Pancreas (tissue), 10 donors: ENCODE data around the gene FADS6. TPM values are rescaled to one million over a fixed set of nuclear protein-coding genes. Genes with fewer than 3 reads are reported as not detected.

Experiments used
- ATAC-seq, 4 donors: fragments of 200-7000 bp; cut with Tn5 transposase; one replicate each; pipeline versions ENCODE4 v1.8.0 to v1.9.1; 2020; ENCODE audit warnings: mild to moderate bottlenecking in 4 of 4, moderate library complexity in 4 of 4
- DNase-seq, 6 donors: peaks; one replicate each; pipeline ENCODE4 v3.0.0-alpha.2; 2020
- FAIRE-seq: peaks from 2 replicates; lab custom pipeline; 2012; peaks lifted over from hg19 to GRCh38; lab: Jason Lieb, UNC
- H3K27ac ChIP-seq, 4 donors: fragments of 200-600 bp; sonication (generic); 1 replicate in 3 of 4; 2 replicates in 1 of 4; pipeline versions ENCODE4 v1.5.0 to v1.8.0; 2020
- H3K27me3 ChIP-seq, 4 donors: fragments of 200-600 bp; one replicate each; pipeline ENCODE4 v1.8.0; 2021
- H3K36me3 ChIP-seq, 3 donors: fragments of 200-600 bp; sonication (generic) in 1 of 3; one replicate each; pipeline versions ENCODE4 v1.5.0 to v1.8.0; 2020 to 2021
- H3K4me1 ChIP-seq, 3 donors: fragments of 200-600 bp; one replicate each; pipeline ENCODE4 v1.8.0; 2021
- H3K4me3 ChIP-seq, 4 donors: fragments of 200-600 bp; sonication (generic) in 2 of 4; one replicate each; pipeline versions ENCODE4 v1.5.0 to v1.8.0; 2020 to 2021
- H3K9me3 ChIP-seq, 4 donors: fragments of 200-600 bp; one replicate each; pipeline ENCODE4 v1.8.0; 2021
- CTCF ChIP-seq, 4 donors: fragments of 200-600 bp; sonication (generic) in 3 of 4; IDR thresholded peaks; one replicate each; pipeline versions ENCODE4 v1.5.0 to v1.8.0; 2021; ENCODE audit warnings: antibody characterized with exemption in 4 of 4
- WGBS, 2 donors: extraction: QIAGEN DNeasy Blood & Tissue Kit; methylation state at CpG; one replicate each; pipeline ENCODE4 v1.1.7; 2013; 5-methylcytosine and 5-hydroxymethylcytosine counted together
- intact Hi-C, 3 donors: fragments of 100-400 bp; cut with DNase I; formaldehyde crosslinking; loops; one replicate each; pipeline versions ENCODE4 v1.11.1 to v1.14.2; 2022
- polyA plus RNA-seq, 2 donors: library from polyadenylated mRNA; stranded (reverse); fragments of 200-250 nt; gene quantifications; one replicate each; pipeline ENCODE4 v1.2.3, GENCODE V29; 2013
- total RNA-seq, 6 donors: library from RNA; stranded (reverse); fragmentation: NEBNext Ultra II Directional in 4 of 6; extraction: Animal tissue kit (Norgen Biotek cat#: 25700) in 4 of 6; gene quantifications; one replicate each; pipeline versions ENCODE4 v1.2.1 to v1.2.4, GENCODE V29; 2021 to 2023
- donor health status: healthy with polysubstance abuse.
- donor health status: DM: no; HTN: no; CAD: no; lungs with moderate emphysema.
- donor health status: DM: no; HTN: no; CAD: no.
- donor health status: control.
- donor health status: control.
- donor health status: Bipolar disorder and iron deficiency.
- donor health status: DM: yes; HTN: yes; CAD: no.
- donor health status: DM: no; HTN: no; CAD: no.
- donor health status: DM: no; HTN: no; CAD: no.
- donor health status: DM: yes; HTN: yes; CAD: no.

FADS6 gene
- total and polyA plus RNA-seq, 8 donors = 0.07 to 0.16 TPM; not detected in 6

- DNase-seq = peak in 1 of 6 donors; percentile 64
Measured at GRCh38 chr17:74921026-74921681, 27.7 kb upstream of the FADS6 start.

GRCh38 chr17:74920642-74921025 is 27.2 kb upstream of the FADS6 start:
- WGBS, 2 donors = 49 to 50% methylated on average over 6 of the region's 6 CpGs
- no peak for TF ChIP-seq CTCF (IDR thresholded peaks at IDR 0.05)
- ATAC-seq = peak in 1 of 4 donors; percentile 9
- Histone ChIP-seq H3K27ac (no peak overlapping the region), H3K36me3 (no peaks in the 10 kb centered on the region), H3K4me3 (no peak overlapping the region), H3K9me3 (no peaks in the 10 kb centered on the region), H3K4me1 (peaks cover 5 to 12% (median 8%) of the 10 kb centered on the region in 3 donors), H3K27me3 (peaks cover 0 to 8% (median 4%) of the 10 kb centered on the region in 4 donors)
- intact Hi-C loops = no loop called here
- DNase-seq = no peak
- FAIRE-seq = no peak

More at GRCh38 chr17:74921026-74921681, 27.7 kb upstream of the FADS6 start:
- Histone ChIP-seq H3K36me3 (no peaks in the 10 kb centered on the region), H3K9me3 (no peaks in the 10 kb centered on the region), H3K4me3 (no peak overlapping the region), H3K4me1 (peaks cover 5 to 12% (median 8%) of the 10 kb centered on the region in 3 donors), H3K27me3 (peaks cover 0 to 8% (median 4%) of the 10 kb centered on the region in 4 donors), H3K27ac (no peak overlapping the region)
- 52% methylated on average over 15 to 19 of the region's 19 CpGs for WGBS, 2 donors
- ATAC-seq = no peak
- FAIRE-seq = no peak
- intact Hi-C loops = no loop called here
- no peak for TF ChIP-seq CTCF (IDR thresholded peaks at IDR 0.05)

- no peak for TF ChIP-seq CTCF (IDR thresholded peaks at IDR 0.05)
- no peak overlapping the region for H3K27ac ChIP-seq
- DNase-seq (no peak), FAIRE-seq (no peak), ATAC-seq (no peak)
- H3K9me3 ChIP-seq = no peaks in the 10 kb centered on the region
- H3K36me3 ChIP-seq = no peaks in the 10 kb centered on the region
- peaks cover 5 to 12% (median 8%) of the 10 kb centered on the region in 3 donors for H3K4me1 ChIP-seq
- no peak overlapping the region for H3K4me3 ChIP-seq
- 82 to 85% methylated on average over 27 of the region's 27 CpGs for WGBS, 2 donors
- intact Hi-C loops = no loop called here
- peaks cover 0 to 8% (median 4%) of the 10 kb centered on the region in 4 donors for H3K27me3 ChIP-seq
Measured at GRCh38 chr17:74920306-74920620, 26.8 kb upstream of the FADS6 start.

GRCh38 chr17:74919440-74920305 is 26.2 kb upstream of the FADS6 start:
- Histone ChIP-seq H3K27ac (no peak overlapping the region), H3K36me3 (no peaks in the 10 kb centered on the region), H3K4me1 (peaks cover 5 to 12% (median 8%) of the 10 kb centered on the region in 3 donors), H3K9me3 (no peaks in the 10 kb centered on the region), H3K4me3 (no peak overlapping the region), H3K27me3 (peaks cover 0 to 8% (median 4%) of the 10 kb centered on the region in 4 donors)
- no peak for TF ChIP-seq CTCF (IDR thresholded peaks at IDR 0.05)
- ATAC-seq (peak in 1 of 4 donors; percentile 49), FAIRE-seq (no peak), DNase-seq (peak in 2 of 6 donors; percentile 21 to 70)
- intact Hi-C loops = no loop called here
- WGBS, 2 donors = 62 to 69% methylated on average over 67 of the region's 67 CpGs
